AG20443 (cell line): ENCODE results near the gene FGGY.
"Not testable (repeated sequence)": the region's sequence is repeated elsewhere in the genome, so short reads cannot be mapped to it uniquely, and the experiment has no call there.

Experiments used
- DNase-seq: peaks from one replicate; pipeline ENCODE4 v3.0.0; 2012; ENCODE audit warnings: low spot score, mixed read lengths

FGGY gene, protein sequence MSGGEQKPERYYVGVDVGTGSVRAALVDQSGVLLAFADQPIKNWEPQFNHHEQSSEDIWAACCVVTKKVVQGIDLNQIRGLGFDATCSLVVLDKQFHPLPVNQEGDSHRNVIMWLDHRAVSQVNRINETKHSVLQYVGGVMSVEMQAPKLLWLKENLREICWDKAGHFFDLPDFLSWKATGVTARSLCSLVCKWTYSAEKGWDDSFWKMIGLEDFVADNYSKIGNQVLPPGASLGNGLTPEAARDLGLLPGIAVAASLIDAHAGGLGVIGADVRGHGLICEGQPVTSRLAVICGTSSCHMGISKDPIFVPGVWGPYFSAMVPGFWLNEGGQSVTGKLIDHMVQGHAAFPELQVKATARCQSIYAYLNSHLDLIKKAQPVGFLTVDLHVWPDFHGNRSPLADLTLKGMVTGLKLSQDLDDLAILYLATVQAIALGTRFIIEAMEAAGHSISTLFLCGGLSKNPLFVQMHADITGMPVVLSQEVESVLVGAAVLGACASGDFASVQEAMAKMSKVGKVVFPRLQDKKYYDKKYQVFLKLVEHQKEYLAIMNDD

DNA sequence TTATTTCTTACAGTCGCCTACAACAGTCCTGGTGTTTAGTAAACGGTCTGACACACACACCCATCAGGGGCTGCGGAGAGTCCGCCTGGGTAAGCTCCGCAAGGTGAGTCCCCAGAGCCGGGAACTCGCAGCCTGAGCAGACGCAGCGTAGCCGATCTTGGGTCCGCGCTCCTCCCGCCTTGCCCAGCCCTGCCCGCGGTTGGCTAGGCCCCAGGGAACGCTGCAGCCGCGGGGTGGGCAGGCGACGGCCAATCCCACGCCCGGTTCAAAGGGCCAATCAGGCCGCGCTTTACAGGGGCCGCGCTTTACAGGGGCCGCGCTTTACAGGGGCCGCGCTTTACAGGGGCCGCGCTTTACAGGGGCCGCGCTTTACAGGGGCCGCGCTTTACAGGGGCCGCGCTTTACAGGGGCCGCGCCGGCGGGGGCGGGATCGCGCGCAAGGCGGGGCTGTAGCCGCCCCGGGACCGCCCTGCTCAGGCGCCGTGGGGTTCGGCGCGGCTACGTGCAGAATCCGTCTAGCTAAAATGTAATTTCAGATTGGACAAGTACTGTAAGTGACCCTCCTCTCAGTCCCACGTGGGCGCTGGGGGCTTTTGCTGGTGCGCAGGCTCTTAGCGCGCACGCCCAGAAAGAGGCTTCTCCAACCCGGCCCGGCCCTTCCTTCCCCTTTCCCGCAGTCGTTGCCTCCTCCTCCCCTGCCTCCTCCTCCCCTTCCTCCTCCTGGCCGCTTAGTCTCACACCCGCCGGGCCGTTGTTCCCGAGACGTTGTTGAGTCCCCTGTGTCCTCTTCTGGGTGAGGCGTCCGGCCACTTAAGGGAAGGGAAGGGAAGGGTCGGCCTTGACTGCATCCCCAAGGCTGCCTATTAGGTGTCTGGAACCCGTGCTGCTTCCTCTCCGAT lies at the start of gene FGGY:
Gene FGGY, plus strand, starts transcription at position 737 of the 899 bp plus-strand sequence. CDS start 24,456 bp downstream, outside the sequence.
- peak; percentile 98 for DNase-seq

DNA sequence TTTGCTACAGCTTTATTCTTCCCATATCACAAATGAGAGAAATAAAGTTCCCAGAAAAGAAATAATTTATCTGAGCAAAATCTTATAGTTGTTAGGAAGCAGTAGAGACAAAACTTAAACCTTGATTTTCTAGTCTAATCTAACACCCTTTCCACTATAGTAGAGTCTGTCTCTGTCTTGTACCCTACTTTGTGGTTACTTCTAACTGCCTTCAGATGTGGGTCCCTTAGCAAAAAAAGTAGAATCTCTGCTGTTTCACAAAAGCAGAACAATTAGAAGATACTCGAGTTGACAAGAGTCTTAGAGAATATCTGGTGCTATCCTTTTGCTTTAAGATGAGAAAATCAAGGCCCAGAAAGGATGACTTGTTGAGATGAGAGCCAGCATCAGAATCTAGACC lies 48.1 kb upstream of the FGGY start:
- no peak for DNase-seq

DNA sequence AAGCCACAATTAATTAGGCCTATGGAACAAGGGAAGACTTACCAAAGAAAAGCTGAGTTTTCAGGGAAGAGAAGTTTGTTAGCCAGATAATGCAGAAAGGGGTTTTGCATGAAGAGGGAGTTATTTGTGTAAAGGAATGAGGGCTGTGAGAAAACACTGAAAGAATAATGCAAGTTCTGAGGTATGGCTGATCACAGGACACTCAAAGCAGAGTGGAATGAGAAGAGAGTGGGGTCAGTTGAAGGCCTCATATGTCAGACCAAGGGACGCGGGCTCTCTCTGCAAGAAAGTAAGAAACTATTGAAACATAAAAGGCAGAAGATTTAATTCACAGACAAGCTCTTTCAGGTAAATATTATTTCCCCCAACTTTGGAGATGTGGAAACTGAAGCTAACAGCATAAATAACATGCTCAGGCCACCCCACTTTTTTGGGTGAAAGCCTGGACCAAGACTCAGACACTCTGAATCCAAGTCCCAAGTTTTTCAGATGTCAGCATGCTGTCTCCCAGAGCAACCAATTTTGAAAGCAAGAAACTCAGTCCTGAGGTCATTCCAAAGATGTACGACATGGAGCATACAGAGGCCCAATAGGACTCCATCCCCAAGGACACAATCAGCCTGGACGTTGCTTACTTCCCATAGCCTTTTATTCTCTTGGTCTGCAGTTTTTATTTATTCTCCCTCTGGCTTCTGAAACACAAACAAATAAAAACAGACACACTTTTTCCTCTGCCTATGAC lies 47.3 kb upstream of the FGGY start:
- no peak for DNase-seq

DNA sequence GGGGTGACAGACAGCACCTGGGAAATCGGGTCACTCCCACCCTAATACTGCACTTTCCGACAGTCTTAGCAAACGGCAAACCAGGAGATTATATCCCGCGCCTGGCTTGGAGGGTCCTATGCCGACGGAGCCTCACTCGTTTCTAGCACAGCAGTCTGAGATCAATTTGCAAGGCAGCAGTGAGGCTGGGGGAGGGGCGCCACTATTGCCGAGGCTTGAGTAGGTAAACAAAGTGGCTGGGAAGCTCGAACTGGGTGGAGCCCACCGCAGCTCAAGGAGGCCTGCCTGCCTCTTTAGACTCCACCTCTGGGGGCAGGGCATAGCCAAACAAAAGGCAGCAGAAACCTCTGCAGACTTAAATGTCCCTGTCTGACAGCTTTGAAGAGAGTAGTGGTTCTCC lies 45.8 kb upstream of the FGGY start:
- not testable (repeated sequence) for DNase-seq

DNA sequence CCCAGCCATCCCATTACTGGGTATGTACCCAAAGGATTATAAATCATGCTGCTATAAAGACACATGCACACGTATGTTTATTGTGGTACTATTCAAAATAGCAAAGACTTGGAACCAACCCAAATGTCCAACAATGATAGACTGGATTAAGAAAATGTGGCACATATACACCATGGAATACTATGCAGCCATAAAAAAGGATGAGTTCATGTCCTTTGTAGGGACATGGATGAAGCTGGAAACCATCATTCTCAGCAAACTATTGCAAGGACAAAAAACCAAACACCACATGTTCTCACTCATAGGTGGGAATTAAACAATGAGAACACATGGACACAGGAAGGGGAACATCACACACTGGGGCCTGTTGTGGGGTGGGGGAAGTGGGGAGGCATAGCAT lies 40.5 kb upstream of the FGGY start:
- DNase-seq, result not testable (repeated sequence)

DNA sequence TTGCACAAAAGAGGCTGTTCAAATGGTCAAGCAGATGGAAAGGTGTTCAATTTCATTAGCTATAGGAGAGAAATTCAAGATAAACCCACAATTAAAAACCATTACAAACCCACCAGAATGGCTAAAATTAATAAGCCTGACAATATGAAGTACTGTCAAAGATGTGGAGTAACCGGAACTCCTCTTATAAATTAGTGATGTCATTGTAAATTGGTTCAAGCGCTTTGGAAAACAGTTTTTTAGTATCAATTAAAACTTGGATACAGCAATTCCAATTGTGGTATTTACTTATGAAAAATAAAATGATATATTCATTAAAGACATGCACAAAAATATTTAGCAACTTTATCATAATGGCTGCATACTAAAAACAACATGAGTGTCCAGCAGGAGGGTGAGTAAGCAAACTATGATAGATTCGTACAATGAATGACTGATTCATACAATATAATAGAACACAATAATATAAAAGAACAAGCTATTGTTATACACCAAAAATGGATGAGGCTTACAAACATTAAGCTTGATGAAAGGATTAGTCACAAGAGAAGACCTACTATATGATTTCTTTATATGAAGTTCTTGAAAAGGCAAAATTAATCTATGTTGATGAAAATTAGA lies 38.4 kb upstream of the FGGY start:
- DNase-seq, result no peak

DNA sequence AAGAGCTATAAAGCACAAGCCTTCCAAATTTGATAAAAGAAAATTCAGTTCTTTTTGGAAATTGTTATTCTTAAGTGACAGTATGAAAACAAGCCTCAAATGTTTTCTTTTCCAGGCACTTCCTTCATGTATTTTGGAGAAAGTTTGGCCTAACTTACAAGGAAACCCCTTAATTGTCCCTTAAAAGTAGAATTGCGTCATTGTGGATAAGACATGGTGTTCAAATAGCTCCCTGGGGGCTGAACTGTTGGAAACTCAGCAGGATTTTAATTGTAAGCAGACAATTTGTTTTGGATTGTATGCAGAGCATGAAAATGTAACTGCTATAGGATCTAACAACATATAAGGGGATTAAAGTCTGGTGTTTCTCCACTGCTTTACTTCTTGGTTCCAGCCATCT lies 35.4 kb upstream of the FGGY start:
- DNase-seq, result no peak

DNA sequence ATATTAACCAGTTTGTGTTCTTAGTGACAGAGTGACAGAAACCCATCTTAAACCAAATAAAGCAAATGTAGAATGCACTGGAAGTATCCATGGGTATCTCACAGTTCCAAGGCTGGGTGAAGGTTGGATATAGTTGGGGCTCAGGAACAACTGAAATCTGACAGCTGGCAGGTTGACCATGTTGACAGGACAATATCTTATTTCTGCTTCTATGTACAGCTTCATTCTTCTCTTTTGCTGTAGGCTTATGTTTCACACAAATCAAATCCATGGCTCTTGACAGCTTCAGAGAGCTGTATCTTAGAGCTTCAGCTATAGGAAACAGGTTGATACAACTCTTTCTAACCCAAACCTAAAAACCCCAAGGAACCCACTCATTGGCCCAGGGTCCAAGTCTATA lies 34.3 kb upstream of the FGGY start:
- DNase-seq, result no peak

DNA sequence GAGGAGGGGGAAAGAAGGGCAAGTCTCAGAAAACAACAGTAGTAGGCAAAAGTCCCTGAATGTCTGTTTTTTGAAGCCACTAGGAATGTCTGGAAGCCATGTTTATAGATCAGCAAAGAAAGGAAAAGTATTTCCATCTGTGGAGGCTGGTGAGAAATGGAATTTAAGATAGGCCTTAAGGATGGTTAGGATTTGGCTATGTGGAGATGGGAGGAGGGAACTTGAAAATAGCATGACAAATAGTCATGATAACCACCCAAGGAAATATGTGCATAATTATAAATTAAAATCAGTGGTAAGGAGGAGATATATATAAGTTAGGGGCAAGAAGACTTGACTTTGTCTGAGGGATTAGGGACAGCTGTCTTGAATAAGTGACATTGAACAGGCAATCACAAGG lies 33.8 kb upstream of the FGGY start:
- DNase-seq, result peak; percentile 23

DNA sequence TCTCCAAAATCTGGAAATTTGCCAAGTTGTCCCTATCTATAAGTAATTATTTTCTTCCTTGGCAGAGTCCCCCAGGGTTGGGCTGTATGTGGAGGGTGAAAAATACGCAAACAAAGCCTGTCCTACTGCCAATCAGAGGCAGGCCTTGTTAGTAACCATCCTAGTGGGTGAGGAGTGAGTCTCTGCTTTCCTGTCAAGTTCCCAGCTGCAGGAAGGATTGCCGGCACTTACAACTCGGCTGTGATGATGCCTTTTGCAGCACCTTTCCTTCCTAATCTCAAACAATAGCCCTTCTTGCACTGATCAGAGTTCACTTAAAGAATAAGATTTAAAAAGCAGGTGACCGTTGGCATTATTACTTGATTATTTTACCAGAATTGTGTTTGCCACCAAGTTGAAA lies 31.3 kb upstream of the FGGY start:
- no peak for DNase-seq

DNA sequence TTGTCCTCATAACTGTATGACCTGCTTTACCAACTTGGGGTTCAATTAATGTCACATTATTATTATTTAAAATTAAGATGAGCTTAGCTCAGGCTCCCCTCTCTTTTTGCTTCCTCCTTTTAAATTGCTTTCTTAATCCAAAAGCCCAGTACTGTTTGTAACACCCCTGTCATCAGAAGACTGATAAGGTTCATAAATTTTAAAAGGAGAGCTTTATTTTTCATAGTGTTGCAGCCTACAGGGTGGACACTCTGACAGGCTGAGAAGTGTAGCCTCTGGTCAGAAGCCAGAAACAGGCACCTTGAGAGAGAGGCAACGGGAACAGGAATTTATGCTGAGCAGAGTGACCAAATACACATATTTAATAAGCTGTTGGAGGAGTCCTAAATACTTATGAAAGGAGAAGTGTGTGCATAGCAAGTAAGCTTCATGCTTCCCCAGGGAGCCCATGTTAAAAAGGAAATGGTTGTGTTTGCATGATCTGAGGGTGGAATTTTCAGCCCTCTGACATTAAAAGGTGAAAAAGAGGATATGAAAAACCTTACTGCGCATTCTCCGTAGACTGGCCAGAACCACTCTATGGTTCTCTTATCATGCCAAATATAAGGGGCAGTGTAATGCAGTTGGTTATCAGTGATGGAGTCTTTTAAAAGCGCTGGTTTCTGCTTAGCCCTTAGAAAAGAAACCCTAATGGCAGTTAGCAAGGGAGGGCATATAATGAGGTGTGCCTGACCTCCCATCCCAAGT lies 30.5 kb upstream of the FGGY start:
- DNase-seq, result no peak

DNA sequence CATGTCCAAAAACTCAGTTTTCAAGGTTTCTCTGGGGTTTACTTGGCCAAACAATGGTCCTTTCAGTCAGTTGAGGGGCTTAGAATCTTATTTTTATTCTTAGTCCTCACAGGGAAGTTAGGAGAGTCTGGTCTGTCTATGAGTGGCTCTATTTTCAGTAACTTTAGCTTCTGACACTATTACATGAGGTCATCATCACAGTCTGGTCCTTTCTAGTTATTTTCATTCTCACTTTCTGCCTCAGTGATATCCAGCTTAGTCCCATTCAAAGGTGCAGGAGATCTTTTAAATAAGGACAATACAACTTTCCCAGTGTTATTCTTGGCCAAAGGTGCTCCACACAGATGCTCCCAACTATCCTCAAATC lies 30.0 kb upstream of the FGGY start:
- no peak for DNase-seq

DNA sequence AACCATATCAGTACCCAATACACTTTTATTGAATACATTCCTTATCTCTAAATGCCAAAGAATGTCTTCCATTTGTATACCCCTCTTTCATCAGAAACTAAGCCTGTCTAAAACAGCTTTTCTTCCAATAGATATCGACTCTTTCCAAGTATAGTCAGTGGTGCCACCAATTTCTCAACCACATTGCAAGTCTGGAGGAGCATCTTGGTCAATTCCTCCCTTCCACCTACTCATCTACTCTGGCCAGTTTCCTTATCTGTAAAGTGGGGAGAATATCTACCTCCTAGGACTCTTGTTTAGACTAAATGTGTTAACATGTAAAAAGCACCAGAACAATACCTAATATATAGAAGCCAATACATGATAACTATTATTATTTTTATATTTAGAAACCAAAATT lies 28.5 kb upstream of the FGGY start:
- DNase-seq, result no peak

DNA sequence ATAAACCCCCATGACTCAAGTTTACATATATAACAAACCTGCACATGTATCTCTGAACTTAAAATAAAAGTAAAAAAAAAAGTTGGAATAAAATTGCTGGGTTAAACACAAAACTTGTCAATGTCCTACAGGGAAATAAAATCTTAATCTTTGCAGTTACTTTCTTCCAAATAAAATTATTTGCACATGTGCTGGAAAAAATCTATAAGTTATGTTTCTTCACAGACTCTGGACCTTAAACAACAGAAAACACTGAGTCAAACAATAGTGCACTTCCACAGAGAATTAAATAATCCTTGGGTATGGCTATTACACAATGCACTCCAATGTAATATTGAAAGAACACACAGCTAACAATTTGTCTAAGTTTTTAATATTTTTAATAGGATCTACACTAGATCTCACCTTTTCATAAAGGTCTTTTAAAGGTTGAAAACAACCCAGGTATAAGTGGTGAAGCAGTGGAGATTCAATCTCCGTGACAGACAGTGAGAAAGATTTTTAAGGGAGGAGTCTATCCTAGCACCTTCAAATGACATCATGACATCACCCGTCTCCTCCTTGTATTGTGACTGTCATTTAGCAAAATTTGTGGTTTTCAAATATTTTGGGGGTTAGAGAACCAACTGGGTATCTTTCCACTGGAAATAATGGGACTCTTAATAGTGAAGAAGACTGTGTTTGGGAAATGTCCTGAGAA lies 25.2 kb upstream of the FGGY start:
- no peak for DNase-seq

DNA sequence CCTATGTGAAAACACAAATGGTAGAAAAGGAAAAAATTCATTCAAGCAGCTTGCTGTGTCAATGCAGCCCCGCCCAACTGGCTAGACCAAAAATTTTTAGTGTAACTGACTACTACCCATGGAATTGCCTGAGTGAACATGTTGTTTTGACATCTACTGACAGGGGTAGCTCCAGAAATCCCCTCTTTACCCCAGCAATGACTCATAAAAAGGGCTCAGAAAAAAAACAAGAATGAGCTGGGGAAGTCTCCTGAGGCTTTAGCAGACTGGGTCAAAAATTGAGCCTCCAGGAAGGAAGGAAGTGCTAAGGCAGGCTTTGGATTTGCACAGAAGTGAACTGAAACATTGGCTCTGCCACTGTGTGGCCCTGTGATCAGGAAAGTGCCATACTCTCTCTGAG lies 24.4 kb upstream of the FGGY start:
- DNase-seq, result peak; percentile 61

DNA sequence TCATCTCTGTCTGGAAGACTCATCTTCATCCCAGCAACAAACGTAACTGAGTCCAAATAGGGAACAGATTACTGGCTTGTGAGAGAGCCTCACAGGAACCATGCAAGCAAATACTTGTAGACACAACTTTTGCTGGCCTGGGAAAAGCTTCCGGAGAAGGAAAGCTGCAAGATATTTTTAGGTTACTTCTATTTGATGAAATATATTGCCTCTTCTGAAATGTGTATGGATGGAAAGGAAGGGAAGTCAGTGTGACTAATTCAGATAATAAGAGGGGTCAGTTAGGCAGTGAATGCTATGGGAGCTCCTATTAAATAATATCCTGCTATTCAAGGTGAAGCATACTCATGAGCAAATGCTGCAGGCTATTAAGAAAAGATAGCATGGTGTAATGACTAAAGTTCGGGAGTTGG lies 20.4 kb upstream of the FGGY start:
- no peak for DNase-seq

DNA sequence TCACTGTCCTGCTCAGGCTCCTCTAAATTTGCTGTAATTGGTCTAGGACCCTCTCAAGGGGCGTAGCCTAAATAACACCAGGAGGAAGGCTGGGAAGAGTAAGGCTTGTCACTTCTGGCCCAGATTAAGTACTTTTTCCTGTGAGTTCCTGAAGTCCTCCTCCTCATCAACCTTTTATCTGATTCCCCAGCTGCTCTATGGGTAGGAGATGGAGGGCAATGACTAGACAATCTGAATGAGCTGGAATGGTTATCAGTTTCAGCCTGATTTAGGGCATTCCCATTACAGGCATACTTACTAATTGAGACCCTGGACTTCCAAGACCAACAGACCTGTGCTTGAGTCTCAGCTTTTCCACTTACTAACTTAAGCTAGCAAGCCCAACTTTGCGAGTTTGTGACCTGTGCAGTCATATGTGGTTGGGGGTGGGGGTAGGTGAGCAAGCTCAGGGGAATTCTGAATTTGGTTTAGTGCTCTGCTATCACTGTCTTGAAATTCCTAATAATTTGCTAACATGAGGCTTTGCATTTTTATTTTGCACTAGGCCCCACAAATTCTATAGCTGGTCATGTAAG lies 18.0 kb upstream of the FGGY start:
- DNase-seq, result no peak

DNA sequence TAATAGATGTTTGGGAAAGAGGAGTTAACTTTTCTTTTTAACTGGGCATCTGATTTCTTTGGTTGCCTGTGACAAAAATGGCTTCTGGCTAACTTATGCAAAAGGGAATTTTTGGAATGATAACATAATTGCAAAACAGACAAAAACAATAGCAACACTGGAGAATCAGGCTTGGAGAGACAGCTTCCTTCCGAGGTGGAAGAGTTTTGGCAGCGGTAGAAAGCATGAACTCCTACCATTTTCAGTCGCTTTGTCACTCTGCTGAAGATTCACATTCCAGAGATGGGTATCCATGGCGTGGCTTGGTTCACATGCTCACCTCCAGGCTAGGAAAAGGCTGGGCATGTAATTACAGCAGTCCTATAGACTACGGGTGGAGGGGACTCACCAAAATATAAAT lies 17.2 kb upstream of the FGGY start:
- peak; percentile 54 for DNase-seq

DNA sequence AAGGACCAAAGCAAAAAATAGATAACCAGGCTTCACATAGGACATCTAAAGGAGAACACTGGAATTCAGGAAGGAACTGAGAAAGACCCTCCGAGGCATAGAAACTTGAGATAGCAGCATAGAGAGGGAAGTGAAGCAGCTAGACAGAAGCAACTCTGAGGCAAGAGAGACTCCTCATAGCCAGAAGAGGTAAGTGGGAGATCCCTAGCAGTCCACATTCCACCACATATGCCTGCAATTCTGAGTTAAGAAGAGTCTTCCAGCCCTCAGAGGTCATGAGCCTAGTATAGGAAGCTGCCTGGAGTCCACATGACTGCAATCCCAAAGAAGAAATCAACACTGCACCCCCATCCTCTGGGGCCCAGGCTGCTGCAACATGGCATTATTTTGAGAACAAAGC lies 13.9 kb upstream of the FGGY start:
- no peak for DNase-seq

DNA sequence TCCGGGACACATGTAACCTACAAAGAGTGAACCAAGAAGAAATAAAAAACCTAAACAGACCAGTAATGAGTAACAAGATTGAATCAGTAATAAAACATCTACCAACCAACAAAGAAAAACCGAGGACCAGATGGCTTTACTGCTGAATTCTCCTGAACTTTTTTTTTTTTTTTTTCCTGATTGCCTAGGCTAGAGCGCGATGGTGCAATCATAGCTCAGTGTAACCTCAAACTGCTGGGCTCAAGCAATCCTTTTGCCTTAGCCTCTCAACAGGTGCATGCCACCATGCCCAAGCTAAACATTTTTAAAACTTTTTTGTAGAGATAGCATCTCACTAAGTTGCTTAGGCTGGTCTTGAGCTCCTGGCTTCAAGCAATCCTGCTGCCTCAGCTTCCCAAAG lies 11.2 kb upstream of the FGGY start:
- DNase-seq, result no peak
